Adrenal gland (tissue), 12 donors: ENCODE results near the gene NGFR. TPM values are rescaled to one million over a fixed set of nuclear protein-coding genes. Genes with fewer than 3 reads are reported as not detected.

ENCODE experiments used
- DNase-seq, 7 donors: peaks; one replicate each; pipeline ENCODE4 v3.0.0-alpha.2; 2019 to 2020
- H3K27ac ChIP-seq, 5 donors: fragments of 200-600 bp; sonication (generic) in 4 of 5; 1 replicate in 3 of 5; 2 replicates in 2 of 5; pipeline versions ENCODE4 v1.5.1 to v1.8.0; 2016 to 2020; ENCODE audit warnings: mild to moderate bottlenecking in 1 of 5
- H3K27me3 ChIP-seq: fragments of 200-600 bp; 2 replicates; pipeline ENCODE4 v1.8.0; 2021
- H3K36me3 ChIP-seq, 2 donors: fragments of 200-600 bp; replicated peaks in 1 of 2; 1 replicate in 1 of 2; 2 replicates in 1 of 2; pipeline versions ENCODE4 v1.5.1 to v1.8.0; 2018 to 2022
- H3K4me1 ChIP-seq, 2 donors: fragments of 200-600 bp; replicated peaks in 1 of 2; 1 replicate in 1 of 2; 2 replicates in 1 of 2; pipeline versions ENCODE4 v1.5.1 to v1.8.0; 2018 to 2021
- H3K4me3 ChIP-seq, 4 donors: fragments of 200-600 bp; sonication (generic) in 3 of 4; one replicate each; pipeline ENCODE4 v1.5.1; 2016 to 2018
- H3K9me3 ChIP-seq, 3 donors: fragments of 200-600 bp; sonication (generic) in 1 of 3; replicated peaks in 1 of 3; 1 replicate in 2 of 3; 2 replicates in 1 of 3; pipeline versions ENCODE4 v1.5.1 to v1.8.0; 2016 to 2021
- POLR2A ChIP-seq, 2 donors: fragments of 450-650 bp; IDR thresholded peaks; one replicate each; pipeline ENCODE4 v1.6.1; 2017; ENCODE audit warnings: antibody characterized with exemption in 2 of 2, mild to moderate bottlenecking in 2 of 2, moderate library complexity in 1 of 2
- WGBS, 4 donors: extraction: QIAGEN DNeasy Blood & Tissue Kit in 2 of 4; methylation state at CpG; one replicate each; pipeline versions ENCODE4 v1.1.5 to v1.1.7; 2013 to 2017; 5-methylcytosine and 5-hydroxymethylcytosine counted together
- intact Hi-C, 2 donors: fragments of 100-400 bp; cut with DNase I; formaldehyde crosslinking; loops; one replicate each; pipeline versions ENCODE4 v1.14.1 to v1.15.0; 2022 to 2023
- polyA plus RNA-seq, 3 donors: library from polyadenylated mRNA; stranded (reverse); fragments of 200-250 nt in 2 of 3; fragments of 350-450 nt in 1 of 3; fragmentation: Illumina TruSeq in 1 of 3; extraction: RNeasy Lipid Tissue Mini Kit (QIAGEN cat#74804) in 1 of 3; gene quantifications; one replicate each; pipeline ENCODE4 v1.2.3, GENCODE V29; 2013 to 2014
- total RNA-seq, 9 donors: library from RNA; depleted of rRNA in 4 of 9; stranded (reverse); fragments of >200 nt in 4 of 9; fragments of 120-200 nt in 1 of 9; fragmentation: NEBNext Ultra II Directional in 1 of 9; extraction: Animal tissue kit (Norgen Biotek cat#: 25700) in 1 of 9; gene quantifications; one replicate each; pipeline versions ENCODE4 v1.1.0 to v1.2.4, GENCODE V29; 2013 to 2023
- TF ChIP-seq, protein P1 (sequence below), 6 experiments: fragments of 450-650 bp in 4 of 6; fragments of 200-600 bp in 2 of 6; sonication (generic) in 1 of 6; IDR thresholded peaks; 1 replicate in 5 of 6; 2 replicates in 1 of 6; pipeline versions ENCODE4 v1.5.1 to v1.8.0; 2016 to 2021; ENCODE audit warnings: antibody characterized with exemption in 6 of 6, mild to moderate bottlenecking in 2 of 6, moderate library complexity in 1 of 6
- donor health status: healthy with polysubstance abuse.
- donor health status: Bipolar disorder and iron deficiency.
- donor health status: DM: yes; HTN: yes; CAD: no.
- donor health status: DM: no; HTN: no; CAD: no.
- donor health status: DM: no; HTN: no; CAD: no.
- donor health status: DM: yes; HTN: yes; CAD: no.

NGFR gene
- total and polyA plus RNA-seq, 12 donors = 4.2 to 77.8 (median 25.9) TPM

DNA sequence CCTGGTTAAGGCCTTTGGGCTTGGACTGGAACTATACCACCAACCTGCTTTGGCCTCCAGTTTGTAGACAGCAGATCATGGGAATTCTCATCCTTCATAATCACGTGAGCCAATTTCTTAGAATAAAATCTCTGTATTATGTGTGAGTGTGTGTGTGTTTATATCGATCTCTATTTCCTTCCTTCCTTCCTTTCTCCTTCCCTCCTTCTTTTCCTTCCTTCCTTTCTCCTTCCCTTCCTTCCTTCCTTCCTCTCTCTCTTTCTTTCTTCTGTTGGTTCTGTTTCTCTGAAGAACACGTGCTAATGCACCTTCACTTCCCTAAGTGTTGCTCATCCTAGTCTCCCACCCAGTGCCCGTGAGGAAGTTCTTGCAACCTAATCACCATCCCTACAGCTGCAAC, 44.9 kb upstream of the NGFR start:
- no peaks in the 10 kb centered on the region for H3K4me1 ChIP-seq
- intact Hi-C loops = no loop called here
- 69 to 82% (median 75%) methylated on average over 4 of the region's 4 CpGs for WGBS, 4 donors
- no peak for DNase-seq
- H3K9me3 ChIP-seq = no peaks in the 10 kb centered on the region
- no peaks in the 10 kb centered on the region for H3K27me3 ChIP-seq
- no peaks in the 10 kb centered on the region for H3K36me3 ChIP-seq
- TF ChIP-seq, protein P1, sequence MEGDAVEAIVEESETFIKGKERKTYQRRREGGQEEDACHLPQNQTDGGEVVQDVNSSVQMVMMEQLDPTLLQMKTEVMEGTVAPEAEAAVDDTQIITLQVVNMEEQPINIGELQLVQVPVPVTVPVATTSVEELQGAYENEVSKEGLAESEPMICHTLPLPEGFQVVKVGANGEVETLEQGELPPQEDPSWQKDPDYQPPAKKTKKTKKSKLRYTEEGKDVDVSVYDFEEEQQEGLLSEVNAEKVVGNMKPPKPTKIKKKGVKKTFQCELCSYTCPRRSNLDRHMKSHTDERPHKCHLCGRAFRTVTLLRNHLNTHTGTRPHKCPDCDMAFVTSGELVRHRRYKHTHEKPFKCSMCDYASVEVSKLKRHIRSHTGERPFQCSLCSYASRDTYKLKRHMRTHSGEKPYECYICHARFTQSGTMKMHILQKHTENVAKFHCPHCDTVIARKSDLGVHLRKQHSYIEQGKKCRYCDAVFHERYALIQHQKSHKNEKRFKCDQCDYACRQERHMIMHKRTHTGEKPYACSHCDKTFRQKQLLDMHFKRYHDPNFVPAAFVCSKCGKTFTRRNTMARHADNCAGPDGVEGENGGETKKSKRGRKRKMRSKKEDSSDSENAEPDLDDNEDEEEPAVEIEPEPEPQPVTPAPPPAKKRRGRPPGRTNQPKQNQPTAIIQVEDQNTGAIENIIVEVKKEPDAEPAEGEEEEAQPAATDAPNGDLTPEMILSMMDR (IDR thresholded peaks at IDR 0.05) = no peak
- no peak for TF ChIP-seq POLR2A (IDR thresholded peaks at IDR 0.05)
- H3K4me3 ChIP-seq = no peak overlapping the region
- no peak overlapping the region for H3K27ac ChIP-seq

GRCh38 chr17:49450735-49451134, 44.4 kb upstream of the NGFR start:
- no peaks in the 10 kb centered on the region for H3K9me3 ChIP-seq
- DNase-seq = no peak
- TF ChIP-seq, protein P1 (IDR thresholded peaks at IDR 0.05) = no peak
- TF ChIP-seq POLR2A (IDR thresholded peaks at IDR 0.05) = no peak
- H3K27me3 ChIP-seq = no peaks in the 10 kb centered on the region
- no peak overlapping the region for H3K4me3 ChIP-seq
- intact Hi-C loops = no loop called here
- no peaks in the 10 kb centered on the region for H3K4me1 ChIP-seq
- no peaks in the 10 kb centered on the region for H3K36me3 ChIP-seq
- WGBS, 4 donors = 7 to 79% (median 67%) methylated on average over 2 to 3 of the region's 3 CpGs
- H3K27ac ChIP-seq = no peak overlapping the region

DNA sequence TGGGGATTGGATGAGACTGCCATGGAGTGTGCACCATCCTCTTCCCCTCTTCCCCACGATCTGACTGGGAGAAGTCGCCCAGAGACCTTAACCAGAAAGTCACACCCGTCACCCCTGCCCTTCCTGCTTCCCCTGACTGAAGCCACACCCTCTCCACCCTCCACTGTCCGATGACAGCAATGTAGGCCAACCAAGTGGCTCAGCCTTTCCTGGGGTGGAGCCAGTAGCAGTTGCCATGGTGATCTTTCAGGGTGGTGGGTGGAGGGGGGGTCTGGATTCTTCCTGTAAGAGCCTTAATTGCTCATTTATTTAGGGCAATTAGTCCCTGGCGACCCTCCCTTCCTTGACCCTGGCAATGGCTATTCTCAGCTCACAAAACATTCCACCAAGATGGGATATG, 42.9 kb upstream of the NGFR start:
- H3K4me3 ChIP-seq = no peak overlapping the region
- H3K9me3 ChIP-seq = no peaks in the 10 kb centered on the region
- H3K36me3 ChIP-seq = no peaks in the 10 kb centered on the region
- TF ChIP-seq, protein P1 (IDR thresholded peaks at IDR 0.05) = no peak
- TF ChIP-seq POLR2A (IDR thresholded peaks at IDR 0.05) = no peak
- DNase-seq = no peak
- H3K4me1 ChIP-seq = no peaks in the 10 kb centered on the region
- intact Hi-C loops = no loop called here
- peaks cover 5% of the 10 kb centered on the region for H3K27me3 ChIP-seq
- 39 to 50% (median 47%) methylated on average over 1 to 5 of the region's 5 CpGs for WGBS, 4 donors
- no peak overlapping the region for H3K27ac ChIP-seq

DNA sequence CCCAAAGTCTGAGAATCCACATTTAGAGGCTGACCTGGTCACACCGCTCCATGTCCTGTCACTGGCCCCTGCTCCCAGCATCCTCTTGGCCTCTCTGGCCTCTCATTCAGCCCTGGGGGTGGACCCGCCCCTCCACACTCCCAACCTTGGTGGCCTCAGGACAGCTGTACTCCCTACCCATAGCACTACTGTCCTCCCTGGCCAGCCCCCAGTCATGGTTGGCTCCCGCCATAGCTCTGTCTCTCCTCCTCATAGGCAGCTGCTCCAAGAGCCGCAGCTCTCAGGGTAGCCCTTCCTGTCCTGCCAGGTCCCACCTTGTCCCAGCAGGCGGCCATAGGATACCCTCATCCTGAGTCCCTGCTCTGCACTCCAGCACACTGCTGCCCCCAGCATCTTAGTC, 42.4 kb upstream of the NGFR start:
- H3K4me3 ChIP-seq = no peak overlapping the region
- no peaks in the 10 kb centered on the region for H3K36me3 ChIP-seq
- H3K27ac ChIP-seq = no peak overlapping the region
- WGBS, 4 donors = 81 to 94% (median 87%) methylated on average over 5 of the region's 5 CpGs
- DNase-seq = no peak
- H3K9me3 ChIP-seq = no peaks in the 10 kb centered on the region
- intact Hi-C loops = no loop called here
- H3K4me1 ChIP-seq = no peaks in the 10 kb centered on the region
- H3K27me3 ChIP-seq = peaks cover 7% of the 10 kb centered on the region
- no peak for TF ChIP-seq POLR2A (IDR thresholded peaks at IDR 0.05)
- TF ChIP-seq, protein P1 (IDR thresholded peaks at IDR 0.05) = no peak
